ENCODE results near the gene HOXA7.

- TF ChIP-seq, protein P1, sequence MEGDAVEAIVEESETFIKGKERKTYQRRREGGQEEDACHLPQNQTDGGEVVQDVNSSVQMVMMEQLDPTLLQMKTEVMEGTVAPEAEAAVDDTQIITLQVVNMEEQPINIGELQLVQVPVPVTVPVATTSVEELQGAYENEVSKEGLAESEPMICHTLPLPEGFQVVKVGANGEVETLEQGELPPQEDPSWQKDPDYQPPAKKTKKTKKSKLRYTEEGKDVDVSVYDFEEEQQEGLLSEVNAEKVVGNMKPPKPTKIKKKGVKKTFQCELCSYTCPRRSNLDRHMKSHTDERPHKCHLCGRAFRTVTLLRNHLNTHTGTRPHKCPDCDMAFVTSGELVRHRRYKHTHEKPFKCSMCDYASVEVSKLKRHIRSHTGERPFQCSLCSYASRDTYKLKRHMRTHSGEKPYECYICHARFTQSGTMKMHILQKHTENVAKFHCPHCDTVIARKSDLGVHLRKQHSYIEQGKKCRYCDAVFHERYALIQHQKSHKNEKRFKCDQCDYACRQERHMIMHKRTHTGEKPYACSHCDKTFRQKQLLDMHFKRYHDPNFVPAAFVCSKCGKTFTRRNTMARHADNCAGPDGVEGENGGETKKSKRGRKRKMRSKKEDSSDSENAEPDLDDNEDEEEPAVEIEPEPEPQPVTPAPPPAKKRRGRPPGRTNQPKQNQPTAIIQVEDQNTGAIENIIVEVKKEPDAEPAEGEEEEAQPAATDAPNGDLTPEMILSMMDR (IDR thresholded peaks at IDR 0.05), result no peak
- peak; percentile 86 for TF ChIP-seq EZH2phosphoT487 (IDR thresholded peaks at IDR 0.05)
Observed at GRCh38 chr7:27108390-27109127, 47.9 kb downstream of the HOXA7 start.

All from neural progenitor cell (in vitro differentiated cells).